ENCODE measurements around the gene SVEP1. TPM values are rescaled to one million over a fixed set of nuclear protein-coding genes. Genes with fewer than 3 reads are reported as not detected.

The SVEP1 gene
- total and polyA plus RNA-seq, 2 experiments from 2014 or later, result 0.18 to 0.63 TPM

DNA sequence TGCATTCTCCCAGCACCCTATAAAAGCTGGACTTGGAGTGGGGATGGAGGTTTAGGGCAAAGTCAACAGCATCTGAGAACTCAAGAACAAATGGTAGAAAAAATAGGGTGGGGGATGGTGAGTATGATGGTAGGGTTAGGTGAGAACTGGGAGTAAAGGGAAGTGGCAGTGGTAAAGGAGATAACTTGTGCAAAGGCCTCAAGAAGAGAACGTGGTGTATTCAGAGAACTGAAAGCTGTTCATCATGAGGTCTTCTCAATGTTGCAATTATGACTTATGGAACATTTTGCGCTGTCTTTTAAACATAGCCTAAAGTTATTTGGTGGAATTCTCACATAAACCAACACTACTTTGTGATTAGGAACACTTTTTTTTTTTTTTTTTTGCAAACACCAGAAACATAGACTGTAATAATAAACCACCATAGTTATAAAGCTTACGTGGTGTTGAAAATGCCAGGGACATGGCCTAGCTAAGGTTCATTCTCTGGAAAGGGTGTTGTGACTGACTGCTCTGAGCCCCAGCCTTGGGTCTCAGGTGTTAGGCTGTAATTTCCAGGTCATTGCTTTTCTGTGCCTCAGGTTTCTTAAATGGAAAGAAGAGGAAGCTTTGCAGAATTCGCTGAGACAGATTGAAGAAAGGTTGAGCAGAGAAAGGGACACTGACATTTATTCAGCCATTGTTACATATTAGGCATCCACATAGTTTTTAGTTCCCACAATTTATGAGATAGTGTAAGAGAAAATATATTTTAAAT is 222.7 kb downstream of the SVEP1 start:
- Histone ChIP-seq H3K36me3 (ENCODE audit: insufficient read depth) (no peaks in the 10 kb centered on the region), H2AFZ (no peak overlapping the region), H3K9me2 (ENCODE audit: insufficient read depth) (peaks cover 10% of the 10 kb centered on the region; the same call in 1 of the 2 replicates), H3K27ac (ENCODE audit: low read depth) (no peak overlapping the region), H3K79me2 (replicated peaks; ENCODE audit: insufficient read depth) (no peaks in the 10 kb centered on the region), H3K4me2 (no peak overlapping the region), H3K4me1 (ENCODE audit: insufficient read depth) (no peaks in the 10 kb centered on the region), H3F3A (replicated peaks; ENCODE audit: low read depth) (no peaks in the 10 kb centered on the region), H4K20me1 (replicated peaks; ENCODE audit: insufficient read depth) (no peaks in the 10 kb centered on the region), H3K27me3 (ENCODE audit: insufficient read depth) (no peaks in the 10 kb centered on the region), H3K4me3 (no peak overlapping the region)
- H3K4me3 Mint-ChIP-seq, result no peak overlapping the region
- no peaks in the 10 kb centered on the region for H3K36me3 Mint-ChIP-seq (ENCODE audit: low read depth)
- no peak for ATAC-seq
- H3K4me1 Mint-ChIP-seq, result no peaks in the 10 kb centered on the region
- H3K9me3 Mint-ChIP-seq, result no peaks in the 10 kb centered on the region
- no peak for DNase-seq (ENCODE audit: low spot score)
- no peaks in the 10 kb centered on the region for H3K27me3 Mint-ChIP-seq (ENCODE audit: insufficient read depth, low read depth, poor library complexity)
- TF ChIP-seq ZNF114 (CRISPR knock-in tag; IDR thresholded peaks at IDR 0.05) (no peak), POLR2AphosphoS5 (IDR thresholded peaks at IDR 0.05; ENCODE audit: low read depth) (no peak), EZH2 (IDR thresholded peaks at IDR 0.05; ENCODE audit: low read depth, unreplicated experiment) (no peak)
- no peak overlapping the region for H3K27ac Mint-ChIP-seq

DNA sequence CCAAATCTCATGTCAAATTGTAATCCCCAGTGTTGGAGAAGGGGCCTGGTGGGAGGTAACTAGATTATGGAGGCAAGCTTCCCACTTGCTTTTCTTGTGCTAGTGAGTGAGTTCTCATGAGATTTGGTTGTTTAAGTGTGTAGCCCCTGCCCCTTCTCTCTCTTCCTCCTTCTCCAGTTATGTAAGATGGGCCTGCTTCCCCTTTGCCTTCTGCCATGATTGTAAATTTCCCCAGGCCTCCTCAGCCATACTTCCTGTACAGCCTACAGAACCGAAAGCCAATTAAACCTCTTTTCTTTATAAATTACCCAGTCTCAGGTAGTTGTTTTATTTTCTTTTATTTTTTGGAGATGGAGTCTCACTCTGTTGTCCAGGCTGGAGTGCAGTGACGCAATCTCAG is 223.6 kb downstream of the SVEP1 start:
- Mint-ChIP-seq H3K4me1 (no peaks in the 10 kb centered on the region), H3K9me3 (no peaks in the 10 kb centered on the region), H3K36me3 (ENCODE audit: low read depth) (no peaks in the 10 kb centered on the region), H3K4me3 (no peak overlapping the region), H3K27me3 (ENCODE audit: insufficient read depth, low read depth, poor library complexity) (no peaks in the 10 kb centered on the region), H3K27ac (no peak overlapping the region)
- no peak overlapping the region for H3K4me2 ChIP-seq
- H3K79me2 ChIP-seq (replicated peaks; ENCODE audit: insufficient read depth), result no peaks in the 10 kb centered on the region
- no peaks in the 10 kb centered on the region for H3K27me3 ChIP-seq (ENCODE audit: insufficient read depth)
- no peak overlapping the region for H2AFZ ChIP-seq
- no peak overlapping the region for H3K4me3 ChIP-seq
- H3K27ac ChIP-seq (ENCODE audit: low read depth), result no peak overlapping the region
- H3K9me2 ChIP-seq (ENCODE audit: insufficient read depth), result peaks cover 10% of the 10 kb centered on the region; the same call in 1 of the 2 replicates
- no peaks in the 10 kb centered on the region for H4K20me1 ChIP-seq (replicated peaks; ENCODE audit: insufficient read depth)
- no peaks in the 10 kb centered on the region for H3K4me1 ChIP-seq (ENCODE audit: insufficient read depth)
- DNase-seq (ENCODE audit: low spot score), result no peak
- no peaks in the 10 kb centered on the region for H3K36me3 ChIP-seq (ENCODE audit: insufficient read depth)
- no peak for ATAC-seq
- H3F3A ChIP-seq (replicated peaks; ENCODE audit: low read depth), result no peaks in the 10 kb centered on the region
- TF ChIP-seq, protein P1, sequence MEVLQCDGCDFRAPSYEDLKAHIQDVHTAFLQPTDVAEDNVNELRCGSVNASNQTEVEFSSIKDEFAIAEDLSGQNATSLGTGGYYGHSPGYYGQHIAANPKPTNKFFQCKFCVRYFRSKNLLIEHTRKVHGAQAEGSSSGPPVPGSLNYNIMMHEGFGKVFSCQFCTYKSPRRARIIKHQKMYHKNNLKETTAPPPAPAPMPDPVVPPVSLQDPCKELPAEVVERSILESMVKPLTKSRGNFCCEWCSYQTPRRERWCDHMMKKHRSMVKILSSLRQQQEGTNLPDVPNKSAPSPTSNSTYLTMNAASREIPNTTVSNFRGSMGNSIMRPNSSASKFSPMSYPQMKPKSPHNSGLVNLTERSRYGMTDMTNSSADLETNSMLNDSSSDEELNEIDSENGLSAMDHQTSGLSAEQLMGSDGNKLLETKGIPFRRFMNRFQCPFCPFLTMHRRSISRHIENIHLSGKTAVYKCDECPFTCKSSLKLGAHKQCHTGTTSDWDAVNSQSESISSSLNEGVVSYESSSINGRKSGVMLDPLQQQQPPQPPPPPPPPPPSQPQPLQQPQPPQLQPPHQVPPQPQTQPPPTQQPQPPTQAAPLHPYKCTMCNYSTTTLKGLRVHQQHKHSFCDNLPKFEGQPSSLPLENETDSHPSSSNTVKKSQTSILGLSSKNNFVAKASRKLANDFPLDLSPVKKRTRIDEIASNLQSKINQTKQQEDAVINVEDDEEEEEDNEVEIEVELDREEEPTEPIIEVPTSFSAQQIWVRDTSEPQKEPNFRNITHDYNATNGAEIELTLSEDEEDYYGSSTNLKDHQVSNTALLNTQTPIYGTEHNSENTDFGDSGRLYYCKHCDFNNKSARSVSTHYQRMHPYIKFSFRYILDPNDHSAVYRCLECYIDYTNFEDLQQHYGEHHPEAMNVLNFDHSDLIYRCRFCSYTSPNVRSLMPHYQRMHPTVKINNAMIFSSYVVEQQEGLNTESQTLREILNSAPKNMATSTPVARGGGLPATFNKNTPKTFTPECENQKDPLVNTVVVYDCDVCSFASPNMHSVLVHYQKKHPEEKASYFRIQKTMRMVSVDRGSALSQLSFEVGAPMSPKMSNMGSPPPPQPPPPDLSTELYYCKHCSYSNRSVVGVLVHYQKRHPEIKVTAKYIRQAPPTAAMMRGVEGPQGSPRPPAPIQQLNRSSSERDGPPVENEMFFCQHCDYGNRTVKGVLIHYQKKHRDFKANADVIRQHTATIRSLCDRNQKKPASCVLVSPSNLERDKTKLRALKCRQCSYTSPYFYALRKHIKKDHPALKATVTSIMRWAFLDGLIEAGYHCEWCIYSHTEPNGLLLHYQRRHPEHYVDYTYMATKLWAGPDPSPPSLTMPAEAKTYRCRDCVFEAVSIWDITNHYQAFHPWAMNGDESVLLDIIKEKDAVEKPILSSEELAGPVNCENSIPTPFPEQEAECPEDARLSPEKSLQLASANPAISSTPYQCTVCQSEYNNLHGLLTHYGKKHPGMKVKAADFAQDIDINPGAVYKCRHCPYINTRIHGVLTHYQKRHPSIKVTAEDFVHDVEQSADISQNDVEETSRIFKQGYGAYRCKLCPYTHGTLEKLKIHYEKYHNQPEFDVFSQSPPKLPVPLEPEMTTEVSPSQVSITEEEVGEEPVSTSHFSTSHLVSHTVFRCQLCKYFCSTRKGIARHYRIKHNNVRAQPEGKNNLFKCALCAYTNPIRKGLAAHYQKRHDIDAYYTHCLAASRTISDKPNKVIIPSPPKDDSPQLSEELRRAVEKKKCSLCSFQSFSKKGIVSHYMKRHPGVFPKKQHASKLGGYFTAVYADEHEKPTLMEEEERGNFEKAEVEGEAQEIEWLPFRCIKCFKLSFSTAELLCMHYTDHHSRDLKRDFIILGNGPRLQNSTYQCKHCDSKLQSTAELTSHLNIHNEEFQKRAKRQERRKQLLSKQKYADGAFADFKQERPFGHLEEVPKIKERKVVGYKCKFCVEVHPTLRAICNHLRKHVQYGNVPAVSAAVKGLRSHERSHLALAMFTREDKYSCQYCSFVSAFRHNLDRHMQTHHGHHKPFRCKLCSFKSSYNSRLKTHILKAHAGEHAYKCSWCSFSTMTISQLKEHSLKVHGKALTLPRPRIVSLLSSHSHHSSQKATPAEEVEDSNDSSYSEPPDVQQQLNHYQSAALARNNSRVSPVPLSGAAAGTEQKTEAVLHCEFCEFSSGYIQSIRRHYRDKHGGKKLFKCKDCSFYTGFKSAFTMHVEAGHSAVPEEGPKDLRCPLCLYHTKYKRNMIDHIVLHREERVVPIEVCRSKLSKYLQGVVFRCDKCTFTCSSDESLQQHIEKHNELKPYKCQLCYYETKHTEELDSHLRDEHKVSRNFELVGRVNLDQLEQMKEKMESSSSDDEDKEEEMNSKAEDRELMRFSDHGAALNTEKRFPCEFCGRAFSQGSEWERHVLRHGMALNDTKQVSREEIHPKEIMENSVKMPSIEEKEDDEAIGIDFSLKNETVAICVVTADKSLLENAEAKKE (CRISPR knock-in tag; IDR thresholded peaks at IDR 0.05), result no peak
- TF ChIP-seq, protein P2, sequence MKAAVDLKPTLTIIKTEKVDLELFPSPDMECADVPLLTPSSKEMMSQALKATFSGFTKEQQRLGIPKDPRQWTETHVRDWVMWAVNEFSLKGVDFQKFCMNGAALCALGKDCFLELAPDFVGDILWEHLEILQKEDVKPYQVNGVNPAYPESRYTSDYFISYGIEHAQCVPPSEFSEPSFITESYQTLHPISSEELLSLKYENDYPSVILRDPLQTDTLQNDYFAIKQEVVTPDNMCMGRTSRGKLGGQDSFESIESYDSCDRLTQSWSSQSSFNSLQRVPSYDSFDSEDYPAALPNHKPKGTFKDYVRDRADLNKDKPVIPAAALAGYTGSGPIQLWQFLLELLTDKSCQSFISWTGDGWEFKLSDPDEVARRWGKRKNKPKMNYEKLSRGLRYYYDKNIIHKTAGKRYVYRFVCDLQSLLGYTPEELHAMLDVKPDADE (IDR thresholded peaks at IDR 0.05), result no peak
- TF ChIP-seq NANOG (IDR thresholded peaks at IDR 0.05; ENCODE audit: borderline replicate concordance), result no peak
- no peak for TF ChIP-seq ZNF331 (CRISPR knock-in tag; IDR thresholded peaks at IDR 0.05; ENCODE audit: low read depth)
- TF ChIP-seq EZH2 (IDR thresholded peaks at IDR 0.05; ENCODE audit: low read depth, unreplicated experiment), result no peak
- TF ChIP-seq, protein P3, sequence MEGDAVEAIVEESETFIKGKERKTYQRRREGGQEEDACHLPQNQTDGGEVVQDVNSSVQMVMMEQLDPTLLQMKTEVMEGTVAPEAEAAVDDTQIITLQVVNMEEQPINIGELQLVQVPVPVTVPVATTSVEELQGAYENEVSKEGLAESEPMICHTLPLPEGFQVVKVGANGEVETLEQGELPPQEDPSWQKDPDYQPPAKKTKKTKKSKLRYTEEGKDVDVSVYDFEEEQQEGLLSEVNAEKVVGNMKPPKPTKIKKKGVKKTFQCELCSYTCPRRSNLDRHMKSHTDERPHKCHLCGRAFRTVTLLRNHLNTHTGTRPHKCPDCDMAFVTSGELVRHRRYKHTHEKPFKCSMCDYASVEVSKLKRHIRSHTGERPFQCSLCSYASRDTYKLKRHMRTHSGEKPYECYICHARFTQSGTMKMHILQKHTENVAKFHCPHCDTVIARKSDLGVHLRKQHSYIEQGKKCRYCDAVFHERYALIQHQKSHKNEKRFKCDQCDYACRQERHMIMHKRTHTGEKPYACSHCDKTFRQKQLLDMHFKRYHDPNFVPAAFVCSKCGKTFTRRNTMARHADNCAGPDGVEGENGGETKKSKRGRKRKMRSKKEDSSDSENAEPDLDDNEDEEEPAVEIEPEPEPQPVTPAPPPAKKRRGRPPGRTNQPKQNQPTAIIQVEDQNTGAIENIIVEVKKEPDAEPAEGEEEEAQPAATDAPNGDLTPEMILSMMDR (conservative IDR thresholded peaks at IDR 0.05; ENCODE audit: low read depth in 2 of 2), result no peak
